Measurements from ENCODE around the gene NGDN.

NGDN gene

DNA sequence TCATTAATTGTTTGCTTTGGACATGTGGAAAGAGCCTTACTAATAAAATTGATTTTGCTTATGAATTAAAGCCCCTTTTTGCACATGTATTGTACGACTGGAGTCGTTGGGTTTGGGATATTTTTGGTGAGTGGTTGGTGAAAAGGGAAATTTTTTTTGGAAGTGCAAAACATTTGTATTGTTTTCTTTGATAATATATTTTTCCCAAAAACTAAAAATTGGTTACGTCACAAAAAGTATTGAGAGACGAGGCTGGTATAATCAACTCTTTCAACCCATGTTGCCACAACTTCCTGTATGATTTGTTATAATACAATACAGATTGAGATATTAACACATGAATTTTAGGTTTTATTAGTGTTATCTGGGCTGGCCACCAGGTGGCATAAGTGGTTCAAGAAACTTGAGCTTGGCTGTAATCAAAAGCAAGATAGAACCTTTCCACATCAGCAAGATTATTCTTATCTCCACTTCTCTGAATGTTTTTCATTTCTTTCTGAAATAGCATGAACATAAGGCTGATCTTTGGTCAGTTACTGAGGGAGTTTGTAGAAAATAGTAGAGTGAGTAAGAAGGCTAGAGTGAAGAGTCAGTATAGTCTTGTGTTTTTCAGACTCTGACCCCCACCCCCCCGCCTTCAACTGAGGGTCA lies 8.7 kb downstream of the NGDN start:
- peak; percentile 54 for DNase-seq

- DNase-seq: no peak
These were observed 12.0 kb downstream of the NGDN start for GRCh38 chr14:23481362-23481970.

DNA sequence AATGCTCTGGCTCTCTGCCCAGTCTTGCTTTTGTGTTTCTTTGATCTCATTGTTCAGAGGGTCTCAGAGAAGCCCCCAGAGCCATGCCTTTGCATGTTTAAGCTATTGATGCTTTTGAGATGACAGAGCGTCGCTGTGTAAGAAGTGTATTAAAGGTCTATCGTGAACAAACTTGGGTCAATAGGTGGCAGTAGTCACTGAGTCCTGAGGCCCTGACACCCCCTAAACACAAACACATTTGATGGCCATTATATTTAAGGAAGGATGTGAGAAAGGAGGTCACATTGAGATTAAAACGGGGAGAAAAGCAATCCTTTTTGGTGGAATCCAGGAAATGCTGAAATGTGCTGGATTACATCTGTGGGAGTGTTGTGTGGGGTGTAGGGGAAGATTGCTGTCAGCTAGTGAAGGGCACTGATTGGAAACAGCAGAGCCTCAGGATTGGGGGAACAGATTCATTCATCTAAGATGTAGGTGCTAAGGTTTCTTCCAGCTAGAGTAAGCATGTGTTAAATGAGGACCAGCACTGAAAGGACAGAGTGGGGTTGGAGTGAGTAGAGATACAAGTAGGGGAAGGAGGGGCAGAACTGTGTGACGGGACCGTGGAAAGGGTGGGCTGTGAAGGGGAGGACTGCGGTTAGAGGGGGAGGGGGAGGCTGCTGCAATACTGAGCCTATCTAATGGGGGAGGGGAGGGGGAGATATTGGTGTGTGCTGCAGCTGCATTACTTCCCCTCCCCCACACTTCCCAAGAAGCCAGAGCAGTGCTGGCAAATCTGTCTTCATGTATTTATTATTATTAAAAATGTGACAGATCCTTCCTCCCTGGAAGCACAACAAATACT lies 12.7 kb downstream of the NGDN start:
- DNase-seq: no peak

GRCh38 chr14:23482823-23483148 lies 13.3 kb downstream of the NGDN start:
- DNase-seq: no peak

DNA sequence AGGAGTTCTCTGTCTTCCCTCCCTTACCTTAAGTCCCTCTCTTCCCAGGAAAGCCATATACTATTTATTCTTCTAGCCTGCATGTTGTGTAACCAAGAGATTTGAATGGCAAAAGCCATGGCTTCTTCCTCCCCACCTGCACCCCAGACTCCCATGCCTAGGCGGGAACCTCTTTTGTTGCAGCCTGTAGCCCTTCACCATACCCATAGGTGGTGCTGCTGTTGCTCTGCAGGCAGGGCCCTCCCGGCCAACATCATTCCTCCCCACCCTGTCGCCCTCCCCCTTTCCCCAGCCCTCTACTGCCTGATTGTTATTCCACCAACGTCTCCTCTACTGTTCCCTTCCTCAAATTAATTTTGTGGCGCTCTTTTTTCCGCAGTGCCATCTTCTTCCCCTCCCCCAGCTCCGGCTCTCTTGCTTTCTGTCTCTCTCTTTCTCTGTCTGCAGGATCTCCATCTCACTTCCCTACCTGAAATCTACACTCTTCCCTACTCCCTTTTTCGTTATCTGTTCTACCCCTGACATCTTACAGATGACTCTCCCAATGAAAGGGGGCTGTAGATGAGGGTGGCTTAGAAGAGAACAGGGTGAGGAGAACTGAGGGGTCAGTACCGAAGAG lies 13.8 kb downstream of the NGDN start:
- peak; percentile 52 for DNase-seq

- no peak for DNase-seq
These were observed 15.8 kb downstream of the NGDN start for GRCh38 chr14:23485326-23485725.

- DNase-seq: no peak
These were observed 16.5 kb downstream of the NGDN start for GRCh38 chr14:23486036-23486435.

DNA sequence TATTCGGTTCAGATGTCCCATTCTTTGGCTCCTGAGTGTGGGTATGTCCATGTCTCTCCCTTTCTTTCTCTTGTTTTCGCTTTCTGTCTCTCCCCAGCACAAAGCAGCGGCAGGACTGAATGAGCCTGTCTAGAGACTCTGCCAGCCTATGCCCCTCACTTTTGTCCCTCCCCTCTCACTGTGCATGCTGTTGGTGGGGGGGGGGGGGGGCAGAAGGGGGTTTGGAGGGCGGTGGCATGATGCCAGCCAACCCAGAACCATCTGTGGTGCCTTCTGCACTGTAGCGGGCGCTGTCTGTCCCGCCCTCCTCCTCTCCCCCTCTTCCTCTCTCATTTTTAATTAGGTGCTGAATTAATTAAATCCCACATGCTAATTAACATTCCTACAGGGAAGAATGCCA lies 17.7 kb downstream of the NGDN start:
- no peak for DNase-seq

DNA sequence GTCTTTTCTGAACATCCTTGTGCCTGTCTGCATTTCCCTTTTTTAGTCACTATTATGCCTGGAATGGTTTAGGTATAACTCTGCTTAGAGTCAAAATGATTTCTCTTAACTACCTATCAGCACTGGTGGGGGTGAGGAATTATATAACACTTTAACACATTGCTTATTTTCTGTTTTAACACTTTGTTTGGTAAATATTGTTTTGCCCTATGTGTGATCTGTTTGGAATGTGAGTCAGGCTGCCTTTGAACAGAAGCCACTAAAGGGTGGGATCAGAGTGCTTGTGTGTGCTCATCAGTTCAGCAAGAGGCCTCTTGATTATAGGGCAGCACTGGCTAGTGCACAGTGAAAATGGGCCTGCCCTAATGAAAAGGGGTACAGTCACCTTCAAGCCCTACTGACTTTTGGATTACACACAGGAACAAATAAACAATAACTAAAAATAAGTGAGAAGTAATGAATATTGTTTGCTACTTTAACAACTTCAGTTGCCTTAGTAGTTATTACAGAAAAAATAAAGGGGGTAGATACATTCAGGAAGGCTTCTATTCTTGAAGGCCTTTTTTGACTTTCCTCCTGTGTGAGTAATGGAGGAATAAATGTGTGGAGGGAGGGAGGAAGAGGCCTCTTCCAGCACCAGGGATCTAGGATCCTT lies 23.2 kb downstream of the NGDN start:
- no peak for DNase-seq

DNA sequence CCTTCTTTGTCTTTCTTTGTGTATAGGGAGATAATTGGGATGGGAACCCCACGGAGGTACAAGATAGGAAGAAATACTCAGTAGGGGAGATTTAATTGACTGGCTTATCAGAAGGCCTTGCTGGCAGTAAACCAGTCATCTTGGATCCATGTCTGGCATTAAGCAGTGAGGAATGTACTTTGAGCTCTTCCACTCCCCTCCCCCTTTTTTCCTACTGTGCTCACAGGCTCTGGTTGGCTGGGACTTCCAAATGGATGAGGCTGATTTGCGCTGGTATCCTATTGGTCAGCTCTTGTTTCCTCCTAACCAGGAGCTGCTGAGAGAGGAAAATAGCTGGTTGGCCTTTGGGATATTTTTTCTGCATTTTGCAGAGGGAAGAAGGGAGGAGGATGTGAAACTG lies 24.7 kb downstream of the NGDN start:
- no peak for DNase-seq

- peak; percentile 68 for DNase-seq
These were observed 42.7 kb downstream of the NGDN start for GRCh38 chr14:23512156-23512555.

DNA sequence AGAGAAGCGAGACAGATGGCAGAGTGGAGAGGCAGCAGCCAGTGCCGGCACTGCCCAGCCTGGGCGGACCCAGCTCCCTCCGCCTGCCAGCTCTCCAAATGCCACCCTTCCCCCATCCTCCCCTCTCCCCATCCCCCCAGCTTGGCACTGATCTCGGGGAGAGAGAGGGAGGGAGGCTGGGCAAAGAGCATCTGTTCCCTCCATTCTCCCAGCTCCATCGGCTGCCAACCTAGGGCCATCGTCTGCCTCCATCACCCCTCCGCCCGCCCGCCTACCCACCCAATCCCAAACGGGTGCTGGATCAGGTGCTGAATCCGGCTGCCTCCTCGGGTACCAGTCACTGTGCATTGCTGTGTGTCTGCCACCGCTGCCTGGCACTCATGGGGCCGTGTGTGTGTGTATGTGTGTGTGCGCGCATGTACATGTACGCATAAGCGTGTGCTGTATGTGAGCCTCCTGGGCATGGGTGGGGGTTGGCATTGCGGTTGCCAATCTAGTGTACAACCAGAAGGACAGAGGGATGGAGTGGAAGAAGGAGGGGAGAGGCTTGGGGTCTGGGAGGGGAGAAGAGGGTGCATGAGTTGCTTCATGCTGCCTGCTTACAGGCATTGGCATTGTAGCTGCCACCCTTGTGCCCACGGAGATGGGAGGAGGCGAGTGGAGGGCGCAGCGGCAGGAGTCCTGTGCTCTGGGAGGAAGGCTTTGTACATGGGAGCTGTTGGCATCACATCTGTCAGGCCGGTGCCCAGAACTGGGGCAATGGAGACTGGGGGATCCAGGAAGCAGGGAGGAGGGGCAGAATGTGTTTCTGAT lies 43.7 kb downstream of the NGDN start:
- DNase-seq: peak; percentile 84

DNA sequence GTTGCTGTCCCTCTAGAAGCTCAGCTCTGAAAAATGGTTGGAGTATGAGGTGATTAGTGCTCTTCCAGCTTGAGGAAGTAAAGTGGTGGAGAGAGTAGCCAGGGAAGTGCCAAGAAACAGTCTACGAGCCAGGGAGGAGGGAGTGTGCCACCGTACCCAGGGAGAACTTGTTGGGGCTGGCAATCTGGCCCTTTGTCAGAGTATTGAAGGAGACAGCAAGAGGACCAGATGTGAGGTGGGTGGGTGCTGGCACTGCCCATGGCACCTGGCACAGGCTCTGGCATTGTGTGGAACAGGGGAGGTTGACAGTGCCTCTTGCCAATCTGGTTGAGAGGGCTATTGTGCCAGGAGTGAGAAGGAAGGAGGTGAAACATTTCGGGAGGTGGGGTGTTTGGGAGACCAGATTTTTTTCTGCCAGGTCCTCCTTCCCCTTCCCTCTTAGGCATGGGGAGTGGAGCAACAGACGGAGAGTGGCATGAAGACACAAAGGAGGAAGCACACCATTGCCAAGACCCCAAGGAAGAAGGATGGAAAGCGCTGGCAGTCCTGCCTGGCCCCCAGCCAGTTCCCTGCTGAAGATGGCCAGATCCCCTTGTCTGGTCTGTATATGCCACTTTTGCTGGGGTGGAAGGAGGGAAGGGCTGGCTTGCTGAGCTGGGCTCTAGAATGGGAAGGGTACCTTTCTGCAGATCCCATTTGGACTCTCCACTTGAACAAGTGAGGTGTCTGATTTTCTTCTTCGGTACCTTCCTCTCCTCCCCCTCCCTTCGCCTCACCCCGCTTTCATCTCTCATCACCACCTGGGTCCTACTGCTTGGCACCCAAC lies 44.5 kb downstream of the NGDN start:
- peak; percentile 56 for DNase-seq

DNA sequence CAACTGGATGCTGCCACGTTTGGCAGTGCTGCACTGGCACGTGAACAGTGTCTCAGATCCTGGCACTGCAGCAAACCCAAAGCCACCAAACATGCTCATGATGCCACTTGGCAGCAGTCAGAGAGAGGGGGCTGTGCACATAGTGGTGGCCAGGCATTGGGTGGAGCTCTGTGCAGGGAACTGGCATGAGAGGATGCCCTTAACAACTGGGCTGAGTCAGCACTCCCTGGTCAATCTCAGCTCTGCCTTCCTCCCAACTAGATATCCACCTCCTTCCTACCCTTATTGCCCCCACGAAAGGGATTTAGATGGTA lies 45.1 kb downstream of the NGDN start:
- peak; percentile 60 for DNase-seq

GRCh38 chr14:23517650-23518326 lies 48.3 kb downstream of the NGDN start:
- no peak for DNase-seq

GRCh38 chr14:23518709-23519108 lies 49.2 kb downstream of the NGDN start:
- DNase-seq: no peak

DNA sequence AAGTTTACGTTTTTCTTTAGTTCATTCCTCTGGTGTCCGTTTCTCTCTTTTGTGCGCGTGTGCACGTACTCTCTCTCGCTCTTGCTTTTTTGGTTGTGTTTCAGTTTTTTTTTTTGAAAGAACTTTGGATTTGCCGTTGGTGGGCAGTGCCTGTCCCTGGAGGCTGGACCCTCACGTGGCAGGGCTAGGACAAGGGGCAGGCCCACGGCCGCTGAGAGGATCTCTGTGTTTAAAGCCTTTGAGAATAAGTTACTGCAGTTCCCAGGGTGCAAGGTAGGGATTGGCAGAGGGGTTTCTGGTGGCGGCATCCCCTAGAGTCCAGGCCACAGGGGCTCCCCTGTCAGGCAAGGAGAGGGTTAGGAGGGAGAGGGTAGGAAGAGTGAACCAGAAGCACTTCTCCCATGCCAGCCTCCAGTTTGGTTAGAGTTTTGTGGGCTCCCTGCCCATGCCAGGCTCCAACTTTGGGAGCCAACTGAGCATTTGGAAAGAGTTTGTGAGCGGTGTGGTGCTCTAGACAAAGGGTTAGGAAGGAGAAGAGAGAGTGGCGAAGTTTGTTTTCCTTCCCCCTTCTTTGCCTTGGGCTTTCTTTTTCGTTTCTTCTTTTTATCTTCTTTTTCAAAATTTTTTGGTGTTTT lies 51.5 kb downstream of the NGDN start:
- DNase-seq: no peak

DNA sequence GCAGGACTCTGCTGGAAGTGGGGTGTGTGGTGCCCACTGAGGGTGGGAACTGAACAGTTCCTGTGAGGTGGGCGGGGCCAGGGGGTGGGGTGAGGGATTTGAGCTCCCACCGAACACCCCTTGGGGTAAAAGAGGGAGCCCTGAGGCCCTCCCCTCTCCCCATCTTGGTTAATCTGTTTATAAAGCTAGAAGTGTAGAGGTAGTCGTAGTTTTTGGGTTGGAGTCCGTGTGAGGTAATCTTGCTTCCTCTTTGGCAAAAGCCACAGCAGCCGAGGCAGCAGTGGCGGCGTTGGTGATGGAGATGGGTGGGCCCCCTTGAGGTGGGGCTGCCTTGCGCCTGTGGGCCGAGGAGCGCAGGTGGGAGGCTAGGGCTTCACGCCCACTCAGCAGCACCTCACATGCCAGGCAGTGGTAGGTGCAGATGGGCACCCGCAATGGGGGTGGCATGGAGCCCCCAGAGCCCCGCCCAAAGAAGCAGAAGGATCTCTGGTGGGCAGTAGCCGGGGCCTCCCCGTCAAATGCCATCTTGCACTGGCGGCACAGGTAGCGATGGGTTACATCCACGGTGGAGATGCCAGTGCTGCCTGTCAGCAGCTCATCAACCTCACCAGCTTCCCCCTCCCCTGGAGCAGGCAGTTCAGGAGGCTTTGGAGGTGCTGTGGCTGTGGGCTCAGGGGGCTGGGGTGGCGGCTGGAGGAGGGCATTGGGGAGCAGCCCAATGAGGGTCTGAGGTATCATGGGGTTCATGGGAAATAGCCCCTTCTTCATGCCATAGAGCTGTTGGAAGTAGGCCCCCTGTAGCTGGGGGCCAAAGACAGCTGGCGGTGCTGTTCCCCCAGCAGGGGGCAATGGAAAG lies 52.5 kb downstream of the NGDN start:
- DNase-seq: no peak

- DNase-seq: no peak
These were observed 53.2 kb downstream of the NGDN start for GRCh38 chr14:23522643-23523198.
